ENCODE results near the gene TJP2.

DNA sequence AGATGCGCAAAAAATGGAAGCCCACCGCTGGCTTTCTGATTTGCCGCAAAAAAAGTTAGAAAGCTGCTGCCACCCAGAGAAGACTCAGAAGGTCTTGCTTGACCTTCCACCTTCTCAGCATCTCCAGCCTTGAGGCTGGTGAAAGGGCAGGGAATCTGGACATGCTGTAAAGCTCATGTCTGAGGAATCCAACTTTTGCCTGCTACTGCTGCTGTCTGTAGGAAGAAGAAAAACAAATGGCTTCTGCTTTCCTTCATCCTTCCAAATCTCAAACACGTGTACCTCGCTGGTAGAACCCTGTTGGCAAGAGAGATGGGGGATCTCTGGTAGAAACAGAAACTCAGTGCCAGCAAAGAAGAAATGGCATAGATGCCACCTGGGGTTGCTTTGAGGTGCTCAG is 10.2 kb downstream of the TJP2 start:
- no peak for TF ChIP-seq POLR2AphosphoS5 (IDR thresholded peaks at IDR 0.05; ENCODE audit: insufficient read depth, low read depth, low read length)
- TF ChIP-seq, protein P1, sequence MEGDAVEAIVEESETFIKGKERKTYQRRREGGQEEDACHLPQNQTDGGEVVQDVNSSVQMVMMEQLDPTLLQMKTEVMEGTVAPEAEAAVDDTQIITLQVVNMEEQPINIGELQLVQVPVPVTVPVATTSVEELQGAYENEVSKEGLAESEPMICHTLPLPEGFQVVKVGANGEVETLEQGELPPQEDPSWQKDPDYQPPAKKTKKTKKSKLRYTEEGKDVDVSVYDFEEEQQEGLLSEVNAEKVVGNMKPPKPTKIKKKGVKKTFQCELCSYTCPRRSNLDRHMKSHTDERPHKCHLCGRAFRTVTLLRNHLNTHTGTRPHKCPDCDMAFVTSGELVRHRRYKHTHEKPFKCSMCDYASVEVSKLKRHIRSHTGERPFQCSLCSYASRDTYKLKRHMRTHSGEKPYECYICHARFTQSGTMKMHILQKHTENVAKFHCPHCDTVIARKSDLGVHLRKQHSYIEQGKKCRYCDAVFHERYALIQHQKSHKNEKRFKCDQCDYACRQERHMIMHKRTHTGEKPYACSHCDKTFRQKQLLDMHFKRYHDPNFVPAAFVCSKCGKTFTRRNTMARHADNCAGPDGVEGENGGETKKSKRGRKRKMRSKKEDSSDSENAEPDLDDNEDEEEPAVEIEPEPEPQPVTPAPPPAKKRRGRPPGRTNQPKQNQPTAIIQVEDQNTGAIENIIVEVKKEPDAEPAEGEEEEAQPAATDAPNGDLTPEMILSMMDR (IDR thresholded peaks at IDR 0.05; ENCODE audit: extremely low read depth in 1 of 2, insufficient read depth in 1 of 2, low read depth in 1 of 2, low read length in 2 of 2) = no peak
- TF ChIP-seq POLR2A (IDR thresholded peaks at IDR 0.05; ENCODE audit: low read depth, low read length) = no peak
- no peak for TF ChIP-seq EZH2 (IDR thresholded peaks at IDR 0.05; ENCODE audit: borderline replicate concordance, low read depth, low read length, severe bottlenecking)
- TF ChIP-seq FOS (IDR thresholded peaks at IDR 0.05; ENCODE audit: borderline replicate concordance, insufficient read depth, low read length) = no peak

Measured in endothelial cell of umbilical vein (primary cell).